ENCODE measurements around the gene BUD23. TPM values are rescaled to one million over a fixed set of nuclear protein-coding genes. Genes with fewer than 3 reads are reported as not detected.
A peak's percentile ranks its signal among the peaks of the same experiment; 100 is the strongest.

The BUD23 gene
- total and polyA plus RNA-seq, 9 of the 15 experiments (the other 6 are each of a cell fraction or from before 2014, with no cell fraction given): 79.5 to 270 (median 150) TPM

DNA sequence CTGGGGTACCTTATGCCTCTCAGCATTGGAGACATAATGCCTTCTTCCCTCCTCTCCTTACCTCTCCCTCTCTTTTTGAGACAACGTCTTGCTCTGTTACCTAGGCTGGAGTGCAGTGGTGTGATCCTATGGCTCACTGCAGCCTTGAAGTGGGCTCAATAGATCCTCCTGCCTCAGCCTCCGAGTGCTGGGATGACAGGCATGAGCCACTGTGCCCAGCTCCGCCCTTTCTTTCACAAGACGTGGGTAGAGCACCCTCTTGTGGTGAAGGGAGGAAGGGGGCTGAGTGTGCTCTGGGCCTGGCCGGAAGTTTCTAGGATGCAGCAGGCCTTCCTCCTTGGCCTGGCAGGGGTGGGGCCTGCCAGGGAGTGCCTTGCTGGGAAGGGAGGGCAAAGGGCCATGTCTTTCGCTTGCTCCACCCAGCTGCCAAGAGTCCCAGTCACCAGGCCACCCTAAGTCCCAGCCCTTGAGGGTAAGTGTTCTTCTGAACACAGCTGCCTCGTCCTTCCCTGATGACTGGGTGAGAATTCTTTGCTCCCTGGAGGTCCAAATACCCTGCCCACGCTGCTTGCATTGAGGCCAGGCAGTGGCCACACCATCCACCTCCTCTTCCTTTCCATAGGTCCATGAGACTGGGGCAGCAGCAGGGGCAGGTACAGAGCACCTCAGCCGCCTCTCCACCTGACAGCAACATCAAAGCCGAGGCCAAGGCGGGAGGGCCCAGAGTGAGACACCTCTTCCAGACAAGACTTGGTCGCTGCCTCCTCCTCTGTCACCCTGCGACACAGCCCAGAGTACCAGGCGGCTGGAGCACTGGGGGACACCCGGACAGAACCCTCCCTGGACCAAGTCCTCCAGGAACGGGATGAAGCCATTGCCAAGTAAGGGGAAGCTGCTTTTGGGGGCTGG, 51.5 kb downstream of the BUD23 start (continued):
- TF ChIP-seq PCBP1 (IDR thresholded peaks at IDR 0.05; ENCODE audit: low read depth, low read length, poor library complexity, severe bottlenecking) (no peak), ZNF77 (CRISPR knock-in tag; IDR thresholded peaks at IDR 0.05) (no peak), ZNF384 (IDR thresholded peaks at IDR 0.05; ENCODE audit: low read depth, low read length) (peak; percentile 57), DPF2 (IDR thresholded peaks at IDR 0.05) (peak; percentile 54), POLR2AphosphoS5 (IDR thresholded peaks at IDR 0.05; ENCODE audit: control insufficient read depth, insufficient read depth, low read depth, low read length) (peak; percentile 35; the same call in 1 of the 2 replicates), SNIP1 (IDR thresholded peaks at IDR 0.05; ENCODE audit: low read depth) (no peak), NR2F6 (CRISPR knock-in tag; IDR thresholded peaks at IDR 0.05) (no peak), ATF7 (IDR thresholded peaks at IDR 0.05) (peak; percentile 52), NFE2 (IDR thresholded peaks at IDR 0.05; ENCODE audit: low read depth) (no peak)
- TF ChIP-seq, protein P1, sequence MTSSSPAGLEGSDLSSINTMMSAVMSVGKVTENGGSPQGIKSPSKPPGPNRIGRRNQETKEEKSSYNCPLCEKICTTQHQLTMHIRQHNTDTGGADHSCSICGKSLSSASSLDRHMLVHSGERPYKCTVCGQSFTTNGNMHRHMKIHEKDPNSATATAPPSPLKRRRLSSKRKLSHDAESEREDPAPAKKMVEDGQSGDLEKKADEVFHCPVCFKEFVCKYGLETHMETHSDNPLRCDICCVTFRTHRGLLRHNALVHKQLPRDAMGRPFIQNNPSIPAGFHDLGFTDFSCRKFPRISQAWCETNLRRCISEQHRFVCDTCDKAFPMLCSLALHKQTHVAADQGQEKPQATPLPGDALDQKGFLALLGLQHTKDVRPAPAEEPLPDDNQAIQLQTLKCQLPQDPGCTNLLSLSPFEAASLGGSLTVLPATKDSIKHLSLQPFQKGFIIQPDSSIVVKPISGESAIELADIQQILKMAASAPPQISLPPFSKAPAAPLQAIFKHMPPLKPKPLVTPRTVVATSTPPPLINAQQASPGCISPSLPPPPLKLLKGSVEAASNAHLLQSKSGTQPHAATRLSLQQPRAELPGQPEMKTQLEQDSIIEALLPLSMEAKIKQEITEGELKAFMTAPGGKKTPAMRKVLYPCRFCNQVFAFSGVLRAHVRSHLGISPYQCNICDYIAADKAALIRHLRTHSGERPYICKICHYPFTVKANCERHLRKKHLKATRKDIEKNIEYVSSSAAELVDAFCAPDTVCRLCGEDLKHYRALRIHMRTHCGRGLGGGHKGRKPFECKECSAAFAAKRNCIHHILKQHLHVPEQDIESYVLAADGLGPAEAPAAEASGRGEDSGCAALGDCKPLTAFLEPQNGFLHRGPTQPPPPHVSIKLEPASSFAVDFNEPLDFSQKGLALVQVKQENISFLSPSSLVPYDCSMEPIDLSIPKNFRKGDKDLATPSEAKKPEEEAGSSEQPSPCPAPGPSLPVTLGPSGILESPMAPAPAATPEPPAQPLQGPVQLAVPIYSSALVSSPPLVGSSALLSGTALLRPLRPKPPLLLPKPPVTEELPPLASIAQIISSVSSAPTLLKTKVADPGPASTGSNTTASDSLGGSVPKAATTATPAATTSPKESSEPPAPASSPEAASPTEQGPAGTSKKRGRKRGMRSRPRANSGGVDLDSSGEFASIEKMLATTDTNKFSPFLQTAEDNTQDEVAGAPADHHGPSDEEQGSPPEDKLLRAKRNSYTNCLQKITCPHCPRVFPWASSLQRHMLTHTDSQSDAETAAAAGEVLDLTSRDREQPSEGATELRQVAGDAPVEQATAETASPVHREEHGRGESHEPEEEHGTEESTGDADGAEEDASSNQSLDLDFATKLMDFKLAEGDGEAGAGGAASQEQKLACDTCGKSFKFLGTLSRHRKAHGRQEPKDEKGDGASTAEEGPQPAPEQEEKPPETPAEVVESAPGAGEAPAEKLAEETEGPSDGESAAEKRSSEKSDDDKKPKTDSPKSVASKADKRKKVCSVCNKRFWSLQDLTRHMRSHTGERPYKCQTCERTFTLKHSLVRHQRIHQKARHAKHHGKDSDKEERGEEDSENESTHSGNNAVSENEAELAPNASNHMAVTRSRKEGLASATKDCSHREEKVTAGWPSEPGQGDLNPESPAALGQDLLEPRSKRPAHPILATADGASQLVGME (CRISPR knock-in tag; IDR thresholded peaks at IDR 0.05): peak; percentile 65; the same call in 1 of the 2 replicates
- TF ChIP-seq, protein P2, sequence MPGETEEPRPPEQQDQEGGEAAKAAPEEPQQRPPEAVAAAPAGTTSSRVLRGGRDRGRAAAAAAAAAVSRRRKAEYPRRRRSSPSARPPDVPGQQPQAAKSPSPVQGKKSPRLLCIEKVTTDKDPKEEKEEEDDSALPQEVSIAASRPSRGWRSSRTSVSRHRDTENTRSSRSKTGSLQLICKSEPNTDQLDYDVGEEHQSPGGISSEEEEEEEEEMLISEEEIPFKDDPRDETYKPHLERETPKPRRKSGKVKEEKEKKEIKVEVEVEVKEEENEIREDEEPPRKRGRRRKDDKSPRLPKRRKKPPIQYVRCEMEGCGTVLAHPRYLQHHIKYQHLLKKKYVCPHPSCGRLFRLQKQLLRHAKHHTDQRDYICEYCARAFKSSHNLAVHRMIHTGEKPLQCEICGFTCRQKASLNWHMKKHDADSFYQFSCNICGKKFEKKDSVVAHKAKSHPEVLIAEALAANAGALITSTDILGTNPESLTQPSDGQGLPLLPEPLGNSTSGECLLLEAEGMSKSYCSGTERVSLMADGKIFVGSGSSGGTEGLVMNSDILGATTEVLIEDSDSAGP (CRISPR knock-in tag; IDR thresholded peaks at IDR 0.05): no peak; the same call in 1 of the 2 replicates
- TF ChIP-seq, protein P3, sequence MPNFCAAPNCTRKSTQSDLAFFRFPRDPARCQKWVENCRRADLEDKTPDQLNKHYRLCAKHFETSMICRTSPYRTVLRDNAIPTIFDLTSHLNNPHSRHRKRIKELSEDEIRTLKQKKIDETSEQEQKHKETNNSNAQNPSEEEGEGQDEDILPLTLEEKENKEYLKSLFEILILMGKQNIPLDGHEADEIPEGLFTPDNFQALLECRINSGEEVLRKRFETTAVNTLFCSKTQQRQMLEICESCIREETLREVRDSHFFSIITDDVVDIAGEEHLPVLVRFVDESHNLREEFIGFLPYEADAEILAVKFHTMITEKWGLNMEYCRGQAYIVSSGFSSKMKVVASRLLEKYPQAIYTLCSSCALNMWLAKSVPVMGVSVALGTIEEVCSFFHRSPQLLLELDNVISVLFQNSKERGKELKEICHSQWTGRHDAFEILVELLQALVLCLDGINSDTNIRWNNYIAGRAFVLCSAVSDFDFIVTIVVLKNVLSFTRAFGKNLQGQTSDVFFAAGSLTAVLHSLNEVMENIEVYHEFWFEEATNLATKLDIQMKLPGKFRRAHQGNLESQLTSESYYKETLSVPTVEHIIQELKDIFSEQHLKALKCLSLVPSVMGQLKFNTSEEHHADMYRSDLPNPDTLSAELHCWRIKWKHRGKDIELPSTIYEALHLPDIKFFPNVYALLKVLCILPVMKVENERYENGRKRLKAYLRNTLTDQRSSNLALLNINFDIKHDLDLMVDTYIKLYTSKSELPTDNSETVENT (CRISPR knock-in tag; IDR thresholded peaks at IDR 0.05): peak; percentile 51; the same call in 1 of the 2 replicates
